AG09319 (cell line): ENCODE results near the gene CARHSP1.

Experiments
- DNase-seq: peaks from one replicate; pipeline ENCODE4 v3.0.0-alpha.2; 2010; ENCODE audit warnings: low read depth; ENCODE audit errors: extremely low read depth
- CTCF ChIP-seq: IDR thresholded peaks from 2 replicates; pipeline ENCODE4 v1.5.1; 2011; ENCODE audit warnings: low read depth, mild to moderate bottlenecking, inconsistent platforms, low read length, moderate library complexity

CARHSP1 gene

GRCh38 chr16:8866884-8867215 lies 2.0 kb downstream of the CARHSP1 start:
- no peak for DNase-seq
- no peak for TF ChIP-seq CTCF

GRCh38 chr16:8866118-8866883 lies 2.5 kb downstream of the CARHSP1 start:
- no peak for DNase-seq
- TF ChIP-seq CTCF: no peak

GRCh38 chr16:8865145-8865882 lies 3.5 kb downstream of the CARHSP1 start:
- TF ChIP-seq CTCF: no peak
- no peak for DNase-seq

GRCh38 chr16:8864480-8865110 lies 4.2 kb downstream of the CARHSP1 start:
- TF ChIP-seq CTCF: no peak
- no peak for DNase-seq

GRCh38 chr16:8863594-8864424 lies 5.0 kb downstream of the CARHSP1 start:
- DNase-seq: no peak
- TF ChIP-seq CTCF: no peak

GRCh38 chr16:8862309-8863130 lies 6.3 kb downstream of the CARHSP1 start:
- no peak for TF ChIP-seq CTCF

More at GRCh38 chr16:8862309-8863130, 6.3 kb downstream of the CARHSP1 start:
- no peak for DNase-seq
